ENCODE data around the gene MICAL1. TPM values are rescaled to one million over a fixed set of nuclear protein-coding genes. Genes with fewer than 3 reads are reported as not detected.

Gene MICAL1
- total RNA-seq, 3 donors from 2014 or later (not counting 1 experiment from before 2014, with no cell fraction given): 72.4 to 102 (median 81.3) TPM

GRCh38 chr6:109440331-109441068 is 15.1 kb downstream of the MICAL1 start, which contains the start of the genes PPIL6 and SMPD2:
Gene PPIL6 (minus strand): TSS chr6:109440628. CDS start chr6:109440590, 38 bp downstream.
Gene SMPD2 (plus strand): TSS chr6:109440724. CDS start chr6:109441122, 398 bp downstream.
- Mint-ChIP-seq H3K9me3 (no peaks in the 10 kb centered on the region), H3K27me3 (ENCODE audit: low read depth in 2 of 2) (no peaks in the 10 kb centered on the region), H3K36me3 (no peaks in the 10 kb centered on the region), H3K27ac (peak within 1 kb of the TSS; percentile 81 to 92), H3K4me1 (peaks cover 17 to 32% of the 10 kb centered on the region in 2 donors), H3K4me3 (peak within 1 kb of the TSS; percentile 89)
- DNase-seq (peak; percentile 81 to 90), ATAC-seq (peak; percentile 87 to 94 (median 89))
- peak within 1 kb of the TSS; percentile 74 for H3K27ac ChIP-seq (ENCODE audit: low read length)
- WGBS (ENCODE audit: insufficient coverage): under 1% methylated on average over 102 of the region's 102 CpGs
- H3K4me1 ChIP-seq (ENCODE audit: control insufficient read depth, insufficient read depth, low read length): peaks cover 23% of the 10 kb centered on the region
- peaks cover 26% of the 10 kb centered on the region for H3K36me3 ChIP-seq (ENCODE audit: control insufficient read depth, insufficient read depth, low read length)
- intact Hi-C loops (cut with micrococcal nuclease): loop anchor here (1.0 to 10.0 kb wide), 5 partner anchors 14 to 346 kb away; partner anchors contain the start of genes CEP57L1, SESN1 and ZBTB24
- H3K27me3 ChIP-seq (ENCODE audit: control insufficient read depth, insufficient read depth, low read length): no peaks in the 10 kb centered on the region
- peak within 1 kb of the TSS; percentile 64 for H3K4me3 ChIP-seq (ENCODE audit: low read length)
- TF ChIP-seq CTCF (IDR thresholded peaks at IDR 0.05): no peak
- no peaks in the 10 kb centered on the region for H3K9me3 ChIP-seq (ENCODE audit: control insufficient read depth, insufficient read depth, low read length)

GRCh38 chr6:109436041-109436440 is 19.5 kb downstream of the MICAL1 start:
- Mint-ChIP-seq H3K4me3 (no peak overlapping the region), H3K9me3 (no peaks in the 10 kb centered on the region), H3K4me1 (peaks cover 2 to 5% of the 10 kb centered on the region in 2 donors), H3K36me3 (no peaks in the 10 kb centered on the region), H3K27me3 (ENCODE audit: low read depth in 2 of 2) (no peaks in the 10 kb centered on the region), H3K27ac (no peak overlapping the region)
- Histone ChIP-seq H3K36me3 (ENCODE audit: control insufficient read depth, insufficient read depth, low read length) (no peaks in the 10 kb centered on the region), H3K4me1 (ENCODE audit: control insufficient read depth, insufficient read depth, low read length) (peaks cover 9% of the 10 kb centered on the region), H3K27me3 (ENCODE audit: control insufficient read depth, insufficient read depth, low read length) (no peaks in the 10 kb centered on the region), H3K27ac (ENCODE audit: low read length) (no peak overlapping the region), H3K9me3 (ENCODE audit: control insufficient read depth, insufficient read depth, low read length) (no peaks in the 10 kb centered on the region), H3K4me3 (ENCODE audit: low read length) (no peak overlapping the region)
- intact Hi-C loops (cut with micrococcal nuclease): no loop called here
- TF ChIP-seq CTCF (IDR thresholded peaks at IDR 0.05): no peak
- no peak for DNase-seq
- ATAC-seq: no peak
- WGBS (ENCODE audit: insufficient coverage): 90% methylated on average over 5 of the region's 5 CpGs

- H3K4me1 Mint-ChIP-seq: no peaks in the 10 kb centered on the region
- H3K27ac Mint-ChIP-seq: no peak overlapping the region
- no peak overlapping the region for H3K4me3 Mint-ChIP-seq
- H3K27me3 Mint-ChIP-seq (ENCODE audit: low read depth in 2 of 2): no peaks in the 10 kb centered on the region
- Histone ChIP-seq H3K4me1 (ENCODE audit: control insufficient read depth, insufficient read depth, low read length) (peaks cover under 1% of the 10 kb centered on the region), H3K36me3 (ENCODE audit: control insufficient read depth, insufficient read depth, low read length) (no peaks in the 10 kb centered on the region), H3K9me3 (ENCODE audit: control insufficient read depth, insufficient read depth, low read length) (no peaks in the 10 kb centered on the region), H3K4me3 (ENCODE audit: low read length) (no peak overlapping the region), H3K27me3 (ENCODE audit: control insufficient read depth, insufficient read depth, low read length) (no peaks in the 10 kb centered on the region), H3K27ac (ENCODE audit: low read length) (no peak overlapping the region)
- H3K36me3 Mint-ChIP-seq: no peaks in the 10 kb centered on the region
- intact Hi-C loops (cut with micrococcal nuclease): no loop called here
- 56% methylated on average over 2 of the region's 2 CpGs for WGBS (ENCODE audit: insufficient coverage)
- no peak for TF ChIP-seq CTCF (IDR thresholded peaks at IDR 0.05)
- ATAC-seq (peak in 1 of 3 donors; percentile 27), DNase-seq (no peak)
- H3K9me3 Mint-ChIP-seq: no peaks in the 10 kb centered on the region
These were observed 21.1 kb downstream of the MICAL1 start for GRCh38 chr6:109434456-109434855.
